ENCODE measurements around the gene CDYL.
A peak's percentile ranks its signal among the peaks of the same experiment; 100 is the strongest.

Gene CDYL

DNA sequence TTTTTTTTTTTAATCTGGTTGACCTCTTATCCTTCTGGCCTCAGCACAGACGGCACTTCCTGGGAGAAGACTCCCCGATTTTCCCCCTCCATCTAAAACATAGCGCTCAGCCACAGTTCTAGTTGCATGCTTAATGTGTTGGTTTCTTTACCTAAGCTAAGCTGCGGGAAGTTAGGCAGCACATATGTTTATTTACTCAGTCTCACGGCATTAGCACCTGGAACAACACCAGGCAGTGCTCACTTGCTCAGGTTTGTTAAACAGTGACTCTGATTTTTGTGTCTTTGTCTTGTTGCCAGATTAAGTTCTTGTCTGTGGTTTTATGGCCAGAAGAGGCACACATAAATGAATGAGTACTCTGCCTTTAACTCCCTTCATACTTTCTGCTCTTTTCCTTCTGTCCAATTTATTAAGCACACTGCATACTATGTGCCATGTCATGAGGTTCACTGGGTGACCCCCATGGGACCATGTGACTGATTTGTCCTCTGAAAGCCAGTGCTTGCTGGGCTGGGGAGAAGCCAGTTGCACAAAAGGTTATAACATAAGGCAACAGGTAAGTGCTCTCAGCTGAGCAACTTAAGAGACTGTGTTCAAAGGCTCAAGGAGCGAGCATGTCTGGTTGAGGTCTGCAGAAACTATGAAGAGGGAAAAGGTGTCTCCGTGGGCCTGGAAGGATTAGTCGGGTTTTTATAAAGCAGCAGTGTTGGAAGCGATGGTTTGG is 134.0 kb downstream of the CDYL start:
- DNase-seq: peak; percentile 60

DNA sequence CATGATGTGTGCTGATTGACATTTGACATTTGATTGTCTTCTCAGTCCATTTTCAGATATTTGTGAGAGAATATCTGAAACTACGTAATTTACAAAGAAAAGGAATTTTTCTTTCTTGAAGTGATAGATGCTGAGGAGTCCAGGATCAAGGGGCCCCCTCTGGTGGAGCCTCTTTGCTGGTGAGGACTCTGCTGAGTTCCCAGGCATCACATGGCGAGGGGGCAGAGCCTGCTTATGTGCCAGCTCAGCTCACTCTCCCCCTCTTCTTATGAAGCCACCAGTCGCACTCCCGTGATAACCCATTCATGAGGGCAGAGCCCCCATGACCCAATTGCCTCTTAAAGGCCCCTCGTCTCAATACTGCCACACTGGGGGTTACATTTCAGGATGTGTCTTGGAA is 136.4 kb downstream of the CDYL start:
- DNase-seq: no peak

GRCh38 chr6:4913705-4914419 is 137.7 kb downstream of the CDYL start:
- DNase-seq: no peak

DNA sequence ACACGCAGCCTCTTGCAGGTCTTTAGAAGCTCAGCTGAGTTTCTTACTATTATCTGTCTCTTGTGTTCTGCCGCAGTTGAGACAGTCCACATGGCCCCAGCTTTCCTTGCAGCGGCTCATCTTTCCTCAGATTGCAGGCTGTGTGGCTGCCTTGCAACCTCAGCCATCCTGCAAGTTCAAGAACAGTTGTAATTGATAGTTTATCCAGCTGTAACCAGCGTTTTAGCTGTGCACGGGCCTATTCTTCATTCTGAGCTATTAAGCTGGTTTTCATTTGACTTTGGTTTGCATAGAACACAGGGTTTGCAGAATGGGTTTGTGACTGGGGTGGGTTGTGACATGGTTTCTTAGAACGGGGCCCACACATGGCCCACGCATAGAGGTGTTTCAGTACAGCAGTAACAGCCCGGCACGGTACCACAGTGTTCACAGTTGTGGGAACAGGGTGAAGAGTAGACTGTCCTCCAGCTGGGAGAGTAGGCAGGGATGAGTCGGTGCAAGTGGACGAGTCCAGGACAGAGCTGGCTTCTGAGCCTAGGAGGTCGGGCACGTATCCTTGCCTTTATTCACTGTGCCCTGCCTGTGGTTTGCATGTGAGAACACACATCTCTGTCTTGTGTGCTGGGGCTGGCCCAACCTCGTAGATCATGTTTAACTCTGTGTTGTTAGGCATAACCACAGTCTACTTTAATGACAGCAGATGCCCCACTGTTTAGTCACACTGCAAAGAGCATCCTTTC is 138.4 kb downstream of the CDYL start:
- DNase-seq: no peak

DNA sequence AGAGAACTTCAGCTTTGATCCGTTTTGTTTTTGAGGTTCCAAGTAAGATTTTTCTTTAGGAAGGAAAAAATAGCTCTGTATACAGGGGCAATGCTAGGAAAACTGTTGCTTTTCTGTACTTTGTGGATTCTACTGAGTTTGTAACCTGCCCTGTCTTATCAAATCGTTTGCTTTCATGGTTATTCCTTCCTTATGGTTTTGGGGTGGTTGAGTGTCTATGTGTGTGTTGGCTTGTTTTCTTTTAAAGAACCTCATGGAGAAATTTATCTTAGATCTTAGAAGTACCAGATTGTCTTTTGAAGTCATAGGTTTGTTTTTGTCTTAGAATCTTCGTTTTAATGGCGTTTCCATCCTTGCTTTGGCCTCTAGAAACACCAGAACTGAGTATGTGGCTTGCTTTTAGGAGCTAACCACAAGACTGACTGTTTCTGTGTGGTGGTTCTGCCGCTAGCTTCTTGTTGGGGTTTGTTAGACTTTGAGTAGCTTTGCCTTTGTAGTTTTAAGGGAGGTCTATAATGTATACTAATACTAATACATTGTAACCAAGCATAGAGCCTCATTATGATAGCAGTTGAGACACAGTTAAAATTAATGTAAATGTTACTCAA is 140.9 kb downstream of the CDYL start:
- no peak for DNase-seq

- DNase-seq: no peak
Observed at GRCh38 chr6:4920914-4921410, 144.8 kb downstream of the CDYL start.

- DNase-seq: no peak
Observed at GRCh38 chr6:4922488-4923037, 146.4 kb downstream of the CDYL start.

DNA sequence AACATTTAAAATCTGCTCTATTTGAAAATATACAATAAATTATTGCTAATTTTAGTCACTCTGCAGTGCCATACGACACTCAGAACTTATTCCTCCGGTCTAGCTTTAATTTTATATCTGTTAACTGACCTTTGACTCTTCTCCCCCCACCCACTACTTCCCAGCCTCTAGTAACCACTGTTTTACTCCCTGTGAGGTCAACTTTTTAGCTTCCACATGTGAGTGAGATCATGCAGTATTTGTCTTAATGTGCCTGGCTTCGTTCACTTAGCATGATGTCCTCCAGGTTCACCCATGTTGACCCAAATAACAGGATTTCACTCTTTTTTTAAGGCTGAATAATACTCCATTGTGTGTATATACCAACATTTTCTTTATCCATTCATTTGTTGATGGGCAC is 146.9 kb downstream of the CDYL start:
- DNase-seq: no peak

- DNase-seq: peak; percentile 63
Observed at GRCh38 chr6:4924661-4925271, 148.6 kb downstream of the CDYL start.

DNA sequence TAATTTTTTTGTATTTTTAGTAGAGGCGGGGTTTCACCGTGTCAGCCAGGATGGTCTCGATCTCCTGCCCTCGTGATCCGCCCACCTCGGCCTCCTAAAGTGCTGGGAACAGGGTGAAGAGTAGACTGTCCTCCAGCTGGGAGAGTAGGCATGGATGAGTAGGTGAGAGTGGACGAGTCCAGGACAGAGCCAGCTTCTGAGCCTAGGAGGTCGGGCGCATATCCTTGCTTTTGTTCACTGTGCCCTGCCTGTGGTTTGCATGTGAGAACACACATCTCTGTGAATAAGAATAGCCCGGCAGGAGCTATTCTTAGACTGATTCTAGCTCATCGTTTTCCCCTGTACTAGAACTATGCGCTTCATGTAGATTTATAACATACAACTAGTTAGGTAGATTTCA is 149.4 kb downstream of the CDYL start:
- DNase-seq: no peak

DNA sequence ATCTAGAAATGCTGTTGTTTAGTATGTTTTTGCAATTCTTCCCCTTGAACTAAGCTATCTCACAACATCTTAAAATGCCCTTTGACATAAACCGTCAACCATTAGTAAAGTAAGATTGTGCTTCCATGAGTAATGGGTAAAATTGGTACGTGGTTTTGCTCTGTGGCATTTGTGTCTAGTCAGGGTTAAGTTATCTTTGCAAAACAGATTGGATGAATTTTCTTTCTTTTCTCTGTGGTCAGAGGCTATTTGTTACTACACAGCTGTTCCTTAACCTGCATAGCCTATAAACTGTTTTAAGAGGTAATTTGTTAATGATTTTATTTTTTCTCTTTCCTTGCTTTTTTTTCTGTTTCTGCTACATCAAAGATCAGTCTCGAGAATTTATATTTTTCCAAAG is 152.2 kb downstream of the CDYL start:
- DNase-seq: no peak

DNA sequence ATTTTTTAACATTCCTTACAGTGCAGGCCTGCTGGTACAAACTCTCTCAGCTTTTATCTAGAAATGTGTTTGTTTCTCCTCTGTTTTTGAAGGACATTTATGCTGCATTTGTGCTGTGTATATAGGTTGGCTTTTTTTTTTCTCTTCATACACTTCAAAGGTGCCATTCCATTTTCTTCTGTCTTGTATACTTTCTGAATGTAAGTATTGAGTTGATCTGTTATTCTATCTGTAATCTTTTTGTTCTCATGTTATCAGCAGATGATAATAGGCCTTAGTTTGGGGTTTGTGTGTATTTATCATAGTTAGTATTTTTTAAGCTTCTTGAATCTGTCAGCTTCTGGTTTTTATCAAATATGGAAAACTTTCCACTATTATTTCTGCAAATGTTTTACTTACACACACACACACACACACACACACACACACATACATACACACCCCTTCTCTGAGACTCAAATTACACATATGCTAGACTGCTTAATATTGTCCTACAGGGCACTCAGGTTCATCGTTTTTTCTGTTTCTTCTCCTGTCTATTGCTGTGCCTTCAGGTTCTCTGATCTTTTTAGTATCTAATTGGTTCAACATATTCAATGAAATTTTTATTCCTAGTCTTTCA is 153.0 kb downstream of the CDYL start:
- DNase-seq: no peak

- DNase-seq: no peak
Observed at GRCh38 chr6:4930025-4930691, 154.0 kb downstream of the CDYL start.

- DNase-seq: no peak
Observed at GRCh38 chr6:4931530-4932227, 155.5 kb downstream of the CDYL start.

GRCh38 chr6:4932228-4932903 is 156.2 kb downstream of the CDYL start:
- no peak for DNase-seq

DNA sequence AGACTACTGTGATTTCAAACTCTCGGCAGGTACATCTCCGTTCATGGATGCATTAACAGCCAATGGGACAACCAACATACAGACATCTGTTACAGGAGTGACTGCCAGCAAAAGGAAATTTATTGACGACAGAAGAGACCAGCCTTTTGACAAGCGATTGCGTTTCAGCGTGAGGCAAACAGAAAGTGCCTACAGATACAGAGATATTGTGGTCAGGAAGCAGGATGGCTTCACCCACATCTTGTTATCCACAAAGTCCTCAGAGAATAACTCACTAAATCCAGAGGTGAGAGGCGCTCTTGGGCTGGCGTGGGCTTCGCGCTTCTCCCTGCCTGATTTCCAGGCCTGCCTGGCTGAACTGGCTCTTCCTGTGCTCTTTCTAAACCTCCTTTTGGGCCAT is 159.3 kb downstream of the CDYL start:
- DNase-seq: no peak

- DNase-seq: no peak
Observed at GRCh38 chr6:4935975-4936680, 159.9 kb downstream of the CDYL start.

DNA sequence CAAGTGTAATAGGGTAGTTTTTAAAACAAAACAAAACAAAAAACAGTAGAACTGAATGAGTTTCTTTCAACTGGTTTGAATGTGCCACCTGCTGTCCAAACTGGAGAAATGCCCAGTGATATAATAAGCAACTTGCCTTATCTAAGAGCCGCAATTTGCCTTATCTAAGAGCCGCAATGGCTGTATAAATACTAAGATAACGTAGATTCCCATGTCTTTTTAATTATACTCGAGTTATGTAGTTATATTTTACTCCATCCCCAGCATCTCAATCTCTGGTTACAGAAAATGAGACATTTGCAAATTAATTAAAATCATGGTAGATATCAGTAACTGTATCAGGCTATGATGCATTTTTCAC is 160.5 kb downstream of the CDYL start:
- DNase-seq: peak; percentile 3

DNA sequence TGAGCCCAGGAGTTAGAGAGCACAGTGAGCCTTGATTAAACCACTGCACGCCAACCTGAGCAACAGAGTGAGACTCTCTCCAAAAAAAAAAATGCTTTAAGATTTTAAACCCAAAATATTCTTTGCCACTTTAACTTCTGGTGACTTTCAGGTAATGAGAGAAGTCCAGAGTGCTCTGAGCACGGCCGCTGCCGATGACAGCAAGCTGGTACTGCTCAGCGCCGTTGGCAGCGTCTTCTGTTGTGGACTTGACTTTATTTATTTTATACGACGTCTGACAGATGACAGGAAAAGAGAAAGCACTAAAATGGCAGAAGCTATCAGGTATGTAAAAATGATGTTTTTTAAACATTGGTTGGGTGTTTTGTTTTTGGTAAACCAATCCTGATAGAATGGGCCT is 161.2 kb downstream of the CDYL start:
- no peak for DNase-seq

DNA sequence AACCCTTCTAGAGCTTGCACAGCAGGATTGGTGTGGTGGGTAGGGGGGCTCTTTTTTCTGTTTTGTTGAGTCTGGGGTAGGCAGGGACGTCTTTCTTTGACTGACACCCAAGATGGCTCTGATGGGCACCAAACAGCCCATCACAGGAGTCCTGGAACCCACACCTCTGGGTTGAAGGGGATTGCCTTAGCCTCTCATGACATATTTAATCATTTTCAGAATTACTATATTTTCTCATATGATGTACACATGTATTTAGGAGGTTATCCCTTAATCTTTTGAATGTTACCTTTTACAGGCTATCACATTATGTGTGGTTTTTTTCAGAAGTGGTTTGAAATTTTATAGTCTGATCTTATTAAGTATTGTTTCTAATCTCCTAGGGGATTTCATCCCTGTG is 163.0 kb downstream of the CDYL start:
- no peak for DNase-seq

All from DMS79 treated with DMSO at 0.1 percent for 48 hours (cell line).